Measurements from ENCODE around the gene ZNF738.

DNA sequence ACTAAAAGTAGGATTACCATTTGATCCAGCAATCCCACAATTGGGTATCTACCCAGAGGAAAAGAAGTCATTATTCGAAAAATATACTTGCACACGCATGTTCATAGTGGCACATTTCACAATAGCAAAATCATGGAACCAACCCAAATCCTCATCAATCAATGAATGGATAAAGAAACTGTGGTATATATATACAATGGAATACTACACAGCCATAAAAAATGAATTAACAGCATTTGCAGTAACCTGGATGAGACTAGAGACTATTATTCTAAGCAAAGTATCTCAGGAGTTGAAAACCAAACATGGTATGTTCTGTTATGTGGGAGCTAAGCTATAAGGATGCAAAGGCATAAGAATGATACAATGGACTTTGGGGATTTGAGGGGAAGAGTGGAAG is 32.6 kb upstream of the ZNF738 start:
- TF ChIP-seq POLR2A (IDR thresholded peaks at IDR 0.05) (no peak), CTCF (IDR thresholded peaks at IDR 0.05) (no peak), EP300 (IDR thresholded peaks at IDR 0.05) (no peak), POLR2AphosphoS5 (IDR thresholded peaks at IDR 0.05) (no peak)

All from sigmoid colon (tissue), 4 donors.